GM21825 (cell line): ENCODE measurements around the gene SCRG1.
A peak's percentile ranks its signal among the peaks of the same experiment; 100 is the strongest.

ENCODE experiments used
- ATAC-seq: cut with Tn5 transposase; IDR thresholded peaks from one replicate; pipeline ENCODE4 v1.9.1; 2021; ENCODE audit warnings: mild to moderate bottlenecking, moderate library complexity; ENCODE audit not compliant: unreplicated experiment

SCRG1 gene

GRCh38 chr4:173365359-173365996 is 33.4 kb downstream of the SCRG1 start:
- no peak for ATAC-seq

DNA sequence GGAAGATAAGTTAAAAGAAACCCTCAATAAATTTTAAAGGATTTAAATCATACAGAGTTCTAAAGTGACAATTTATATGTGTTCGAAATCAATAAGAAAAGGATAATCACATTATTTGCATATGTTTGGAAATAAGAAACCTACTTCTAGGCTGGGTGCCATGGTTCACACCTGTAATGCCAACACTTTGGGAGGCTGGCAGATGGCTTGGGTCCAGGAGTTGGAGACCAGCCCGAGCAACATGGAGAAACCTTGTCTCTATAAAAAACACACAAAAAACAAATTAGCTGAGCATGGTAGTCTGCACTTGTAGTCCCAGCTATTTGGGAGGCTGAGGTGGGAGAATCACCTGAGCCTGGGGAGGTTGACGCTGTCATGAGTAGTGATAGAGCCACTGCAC is 36.2 kb downstream of the SCRG1 start:
- ATAC-seq = no peak

- ATAC-seq = no peak
Observed at GRCh38 chr4:173360587-173361221, 38.2 kb downstream of the SCRG1 start.

GRCh38 chr4:173357939-173358338 is 41.0 kb downstream of the SCRG1 start:
- ATAC-seq = no peak

GRCh38 chr4:173347467-173347866 is 51.4 kb downstream of the SCRG1 start:
- ATAC-seq = no peak

- ATAC-seq = no peak
Observed at GRCh38 chr4:173346074-173346473, 52.8 kb downstream of the SCRG1 start.

- ATAC-seq = no peak
Observed at GRCh38 chr4:173345648-173346047, 53.3 kb downstream of the SCRG1 start.

DNA sequence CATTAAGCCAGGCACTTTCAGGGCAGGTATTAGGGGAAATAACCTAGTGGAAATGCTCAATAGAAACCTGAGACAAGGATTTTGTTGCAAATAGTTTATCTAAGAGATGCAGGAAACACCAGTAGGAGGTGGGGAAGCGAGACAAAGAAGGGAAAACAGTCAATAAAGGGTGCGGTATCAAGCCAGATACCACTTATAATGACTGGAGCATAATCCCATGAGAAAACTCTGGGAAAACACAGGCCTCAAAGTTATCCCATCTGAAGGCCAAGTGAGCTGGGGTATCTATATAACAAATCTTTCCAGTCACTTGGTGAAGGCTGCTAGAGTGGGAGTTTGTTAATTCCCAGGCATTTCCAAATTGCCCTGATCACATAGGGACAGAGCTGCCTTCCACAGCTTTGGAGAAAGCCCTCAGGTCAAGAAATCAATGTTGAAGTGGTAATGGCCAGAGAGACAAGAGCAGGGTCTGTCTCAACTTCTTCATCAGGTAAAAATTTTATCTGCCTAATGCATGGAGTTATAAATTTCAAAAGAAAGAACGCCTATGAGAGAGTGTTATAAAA is 55.0 kb downstream of the SCRG1 start:
- ATAC-seq = no peak

GRCh38 chr4:173337463-173337862 is 61.5 kb downstream of the SCRG1 start:
- no peak for ATAC-seq

GRCh38 chr4:173334891-173335752 is 63.8 kb downstream of the SCRG1 start:
- peak; percentile 36 for ATAC-seq
